ENCODE results near the gene DPP4.

The DPP4 gene

DNA sequence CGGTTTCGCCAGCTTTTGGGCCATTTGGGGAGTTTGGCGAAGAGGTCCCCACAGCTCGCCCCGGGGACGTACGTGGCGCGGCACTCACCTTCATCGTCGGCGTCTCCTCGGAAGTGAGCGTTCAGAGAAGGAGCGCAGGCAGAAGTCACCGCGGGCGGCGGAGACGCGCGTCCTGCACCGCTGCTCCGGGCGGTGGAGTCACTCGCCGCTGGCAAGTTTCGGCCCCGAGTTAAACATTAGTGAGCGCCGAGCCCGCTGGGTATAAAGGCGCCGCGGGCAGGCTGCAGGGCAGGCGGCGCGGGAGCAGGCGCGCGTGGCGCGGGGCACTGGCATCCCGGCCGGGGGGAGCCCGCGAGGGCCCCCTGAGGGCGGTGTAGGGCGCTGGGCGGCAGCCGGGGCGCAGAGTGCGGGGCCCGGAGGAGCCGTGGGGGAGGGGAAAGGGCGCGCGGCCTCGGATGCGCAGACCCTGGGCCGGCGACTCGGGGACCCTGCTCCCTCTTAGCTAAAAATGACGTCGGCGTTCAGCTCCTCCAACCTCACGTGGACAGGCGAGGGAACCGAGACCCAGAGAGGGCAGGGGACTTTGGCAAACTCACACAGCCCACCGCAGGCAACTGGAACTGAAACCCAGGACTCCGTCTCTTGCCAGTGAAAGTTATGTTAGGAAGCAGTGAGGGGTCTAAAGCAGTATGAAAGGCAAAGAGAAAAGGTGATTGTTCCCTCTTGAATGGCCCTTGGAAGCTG, at the start of gene DPP4:
Gene DPP4 (minus strand): TSS at position 328 of the 744 bp plus-strand sequence. CDS start 234 bp downstream, at position 94.
- Histone ChIP-seq H3K27me3 (ENCODE audit: control insufficient read depth in 2 of 2, insufficient read depth in 2 of 2, low read length in 2 of 2) (peaks cover 0 to 2% of the 10 kb centered on the region in 2 donors), H3K4me1 (ENCODE audit: control insufficient read depth in 2 of 2, insufficient read depth in 2 of 2, low read length in 2 of 2) (peaks cover 8 to 12% of the 10 kb centered on the region in 2 donors), H3K4me3 (ENCODE audit: low read length in 2 of 2) (peak within 1 kb of the TSS; percentile 73 to 85), H3K9ac (ENCODE audit: low read depth in 1 of 2, low read length in 2 of 2) (peak within 1 kb of the TSS; percentile 56 to 73), H3K9me3 (ENCODE audit: control insufficient read depth in 2 of 2, low read length in 2 of 2) (no peaks in the 10 kb centered on the region), H3K36me3 (ENCODE audit: control insufficient read depth in 2 of 2, insufficient read depth in 2 of 2, low read length in 2 of 2) (no peaks in the 10 kb centered on the region), H3K27ac (ENCODE audit: low read depth in 2 of 2, low read length in 2 of 2) (peak within 1 kb of the TSS; percentile 35 to 49)

DNA sequence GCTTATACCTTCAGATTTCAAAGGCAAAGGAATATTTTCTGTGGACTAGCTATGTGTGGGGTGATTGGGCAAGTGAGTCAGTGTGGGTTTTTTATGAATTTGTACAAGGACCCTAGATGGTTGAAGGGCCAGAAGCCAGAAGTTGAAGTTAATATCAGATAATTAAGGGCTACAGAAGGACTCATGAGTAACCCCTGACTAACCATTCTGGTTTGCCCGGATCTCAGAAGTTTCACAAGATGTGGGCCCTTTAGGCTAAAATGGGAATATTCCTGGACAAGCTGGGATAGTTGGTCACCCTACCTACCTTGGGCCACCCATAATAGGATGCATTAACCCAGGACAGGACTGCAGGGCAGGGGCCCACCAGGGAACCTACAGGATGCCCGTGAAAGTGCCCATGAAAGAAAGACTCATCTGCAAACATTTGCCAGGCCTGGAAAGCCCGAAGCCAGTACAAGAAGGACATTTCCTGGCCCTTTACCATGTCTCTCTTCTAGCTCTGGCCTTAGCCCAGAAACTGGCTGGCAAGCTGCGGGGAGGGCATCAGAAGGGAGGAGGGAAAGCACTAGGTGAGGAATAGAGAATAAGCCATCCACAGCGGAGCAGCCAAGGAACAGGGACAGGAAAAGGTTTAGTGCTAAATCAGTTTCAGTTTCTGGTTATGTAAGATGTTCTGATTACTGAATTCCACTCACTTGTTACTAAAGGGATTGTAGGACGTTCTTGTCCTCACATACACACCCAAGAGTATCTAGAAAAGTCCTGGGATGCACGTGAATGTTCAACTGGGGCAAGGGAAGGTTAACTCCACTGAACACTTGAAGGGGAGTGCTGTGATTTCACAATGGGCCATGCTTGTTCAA, 44.4 kb upstream of the DPP4 start:
- Histone ChIP-seq H3K9me3 (ENCODE audit: control insufficient read depth in 2 of 2, low read length in 2 of 2) (no peaks in the 10 kb centered on the region), H3K4me3 (ENCODE audit: low read length in 2 of 2) (no peak overlapping the region), H3K4me1 (ENCODE audit: control insufficient read depth in 2 of 2, insufficient read depth in 2 of 2, low read length in 2 of 2) (no peaks in the 10 kb centered on the region), H3K27me3 (ENCODE audit: control insufficient read depth in 2 of 2, insufficient read depth in 2 of 2, low read length in 2 of 2) (no peaks in the 10 kb centered on the region), H3K27ac (ENCODE audit: low read depth in 2 of 2, low read length in 2 of 2) (no peak overlapping the region), H3K36me3 (ENCODE audit: control insufficient read depth in 2 of 2, insufficient read depth in 2 of 2, low read length in 2 of 2) (no peaks in the 10 kb centered on the region), H3K9ac (ENCODE audit: low read depth in 1 of 2, low read length in 2 of 2) (no peak overlapping the region)

DNA sequence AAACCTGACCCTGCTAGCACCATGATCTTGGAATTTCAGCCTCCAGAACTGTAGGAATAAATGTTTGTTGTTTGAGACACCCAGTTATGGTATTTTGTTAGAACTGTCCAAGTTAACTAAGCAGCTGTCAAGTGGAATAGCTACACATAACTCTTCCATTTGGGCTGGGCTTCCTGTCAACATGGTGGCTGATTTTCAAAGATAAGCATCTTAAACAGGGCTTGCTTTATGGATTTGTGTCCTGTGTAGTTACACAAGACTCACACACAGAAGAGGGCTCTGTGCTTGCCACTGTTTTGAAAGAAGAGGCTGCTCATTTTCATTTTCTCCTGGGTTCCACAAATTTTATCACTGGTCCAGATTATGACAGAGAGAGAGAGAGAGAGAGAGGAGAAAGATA, 42.3 kb upstream of the DPP4 start:
- H3K9ac ChIP-seq (ENCODE audit: low read depth in 1 of 2, low read length in 2 of 2): no peak overlapping the region
- no peak overlapping the region for H3K27ac ChIP-seq (ENCODE audit: low read depth in 2 of 2, low read length in 2 of 2)
- no peaks in the 10 kb centered on the region for H3K27me3 ChIP-seq (ENCODE audit: control insufficient read depth in 2 of 2, insufficient read depth in 2 of 2, low read length in 2 of 2)
- H3K4me3 ChIP-seq (ENCODE audit: low read length in 2 of 2): no peak overlapping the region
- H3K4me1 ChIP-seq (ENCODE audit: control insufficient read depth in 2 of 2, insufficient read depth in 2 of 2, low read length in 2 of 2): no peaks in the 10 kb centered on the region
- no peaks in the 10 kb centered on the region for H3K36me3 ChIP-seq (ENCODE audit: control insufficient read depth in 2 of 2, insufficient read depth in 2 of 2, low read length in 2 of 2)
- no peaks in the 10 kb centered on the region for H3K9me3 ChIP-seq (ENCODE audit: control insufficient read depth in 2 of 2, low read length in 2 of 2)

DNA sequence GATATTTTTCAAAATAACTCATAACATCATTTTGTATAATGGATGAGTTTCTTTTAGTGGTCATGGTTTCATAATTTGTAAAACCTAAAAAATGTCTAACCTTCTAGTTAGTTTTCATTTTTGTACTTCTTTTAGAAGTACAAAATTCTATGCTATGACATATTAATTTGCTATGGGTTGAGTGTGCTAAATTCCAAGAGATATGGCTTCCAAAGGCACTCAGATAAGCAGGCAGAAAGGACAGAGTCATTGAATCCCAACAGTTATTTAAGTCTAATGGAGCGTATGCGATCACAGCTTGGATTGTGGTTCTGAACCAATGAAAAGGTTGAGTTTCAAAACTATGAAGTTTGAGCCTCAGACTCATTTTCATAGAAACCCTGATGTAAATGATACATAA, 41.1 kb upstream of the DPP4 start:
- no peak overlapping the region for H3K27ac ChIP-seq (ENCODE audit: low read depth in 2 of 2, low read length in 2 of 2)
- H3K27me3 ChIP-seq (ENCODE audit: control insufficient read depth in 2 of 2, insufficient read depth in 2 of 2, low read length in 2 of 2): no peaks in the 10 kb centered on the region
- no peaks in the 10 kb centered on the region for H3K4me1 ChIP-seq (ENCODE audit: control insufficient read depth in 2 of 2, insufficient read depth in 2 of 2, low read length in 2 of 2)
- H3K36me3 ChIP-seq (ENCODE audit: control insufficient read depth in 2 of 2, insufficient read depth in 2 of 2, low read length in 2 of 2): no peaks in the 10 kb centered on the region
- H3K9me3 ChIP-seq (ENCODE audit: control insufficient read depth in 2 of 2, low read length in 2 of 2): no peaks in the 10 kb centered on the region
- H3K9ac ChIP-seq (ENCODE audit: low read depth in 1 of 2, low read length in 2 of 2): no peak overlapping the region
- no peak overlapping the region for H3K4me3 ChIP-seq (ENCODE audit: low read length in 2 of 2)

DNA sequence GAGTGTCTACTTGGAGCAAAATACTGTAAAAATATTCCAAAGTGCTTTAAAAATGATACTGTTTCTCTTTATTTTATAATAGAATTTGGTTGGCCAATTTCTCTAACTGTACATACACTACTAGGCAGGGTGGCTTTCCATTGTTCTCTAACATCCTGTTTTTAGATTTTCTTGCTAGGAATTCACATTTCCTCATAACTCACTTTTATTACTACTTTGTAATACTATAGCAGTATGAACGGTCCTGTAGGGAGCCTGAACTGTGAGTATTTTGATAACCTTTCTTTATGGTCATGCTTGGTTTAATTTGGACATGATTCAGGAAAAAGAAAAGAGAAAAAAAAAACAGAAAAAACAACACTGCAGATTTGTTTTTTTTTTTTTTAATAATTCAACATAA, 40.3 kb upstream of the DPP4 start:
- Histone ChIP-seq H3K9me3 (ENCODE audit: control insufficient read depth in 2 of 2, low read length in 2 of 2) (no peaks in the 10 kb centered on the region), H3K27me3 (ENCODE audit: control insufficient read depth in 2 of 2, insufficient read depth in 2 of 2, low read length in 2 of 2) (no peaks in the 10 kb centered on the region), H3K4me1 (ENCODE audit: control insufficient read depth in 2 of 2, insufficient read depth in 2 of 2, low read length in 2 of 2) (no peaks in the 10 kb centered on the region), H3K4me3 (ENCODE audit: low read length in 2 of 2) (no peak overlapping the region), H3K36me3 (ENCODE audit: control insufficient read depth in 2 of 2, insufficient read depth in 2 of 2, low read length in 2 of 2) (no peaks in the 10 kb centered on the region), H3K27ac (ENCODE audit: low read depth in 2 of 2, low read length in 2 of 2) (no peak overlapping the region), H3K9ac (ENCODE audit: low read depth in 1 of 2, low read length in 2 of 2) (no peak overlapping the region)

DNA sequence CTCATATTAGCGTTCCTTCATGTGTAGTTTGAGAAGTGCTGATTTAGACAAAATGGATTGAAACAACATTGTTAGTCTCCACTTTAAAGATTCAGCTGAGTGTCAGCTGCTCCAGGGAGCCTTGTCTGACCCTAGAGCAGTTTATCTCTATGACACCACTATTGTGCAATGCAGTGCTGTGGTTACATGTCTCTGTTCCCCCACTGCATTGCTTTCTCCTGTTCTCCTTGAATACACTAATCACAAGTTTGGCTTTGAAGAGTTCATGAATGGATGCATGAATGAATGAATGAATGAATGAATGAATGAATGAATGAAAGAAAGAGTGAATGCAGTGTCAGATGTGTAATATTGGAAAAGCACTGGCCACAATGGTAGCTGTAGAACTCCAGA, 39.8 kb upstream of the DPP4 start:
- H3K36me3 ChIP-seq (ENCODE audit: control insufficient read depth in 2 of 2, insufficient read depth in 2 of 2, low read length in 2 of 2): no peaks in the 10 kb centered on the region
- H3K4me3 ChIP-seq (ENCODE audit: low read length in 2 of 2): no peak overlapping the region
- no peaks in the 10 kb centered on the region for H3K9me3 ChIP-seq (ENCODE audit: control insufficient read depth in 2 of 2, low read length in 2 of 2)
- H3K4me1 ChIP-seq (ENCODE audit: control insufficient read depth in 2 of 2, insufficient read depth in 2 of 2, low read length in 2 of 2): no peaks in the 10 kb centered on the region
- no peak overlapping the region for H3K9ac ChIP-seq (ENCODE audit: low read depth in 1 of 2, low read length in 2 of 2)
- H3K27me3 ChIP-seq (ENCODE audit: control insufficient read depth in 2 of 2, insufficient read depth in 2 of 2, low read length in 2 of 2): no peaks in the 10 kb centered on the region
- H3K27ac ChIP-seq (ENCODE audit: low read depth in 2 of 2, low read length in 2 of 2): no peak overlapping the region

DNA sequence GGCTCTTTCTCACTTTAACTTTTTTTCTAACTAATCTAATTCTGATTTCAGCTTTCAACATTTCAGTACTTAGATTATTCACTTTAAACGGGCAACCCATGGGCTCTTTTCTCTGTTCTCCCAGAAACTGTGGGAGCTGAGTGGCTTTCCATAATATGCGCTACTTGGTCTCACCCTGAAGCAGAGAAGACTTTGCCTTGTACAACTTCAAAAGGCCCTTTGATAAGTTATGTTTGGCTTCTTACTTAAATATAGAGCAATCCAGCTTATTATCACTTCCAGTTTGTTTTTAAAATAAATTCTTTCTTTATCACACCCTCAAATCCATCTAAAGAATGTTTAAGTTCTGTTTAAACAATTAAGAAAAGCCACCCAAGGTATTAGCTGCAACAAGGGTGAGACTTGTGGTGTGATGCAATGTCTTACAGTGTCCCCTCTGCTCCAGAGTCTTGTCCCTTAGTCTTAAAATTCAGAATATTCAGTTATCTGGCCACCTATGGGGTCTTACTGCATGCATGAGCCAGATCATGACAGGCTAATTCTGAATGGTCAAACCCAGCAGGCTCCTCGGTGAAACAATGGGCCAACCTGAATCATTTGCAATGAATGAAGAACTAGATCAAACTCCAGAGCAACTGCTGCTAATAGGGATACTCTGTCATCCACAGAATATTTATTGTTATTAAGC, 39.2 kb upstream of the DPP4 start:
- Histone ChIP-seq H3K9ac (ENCODE audit: low read depth in 1 of 2, low read length in 2 of 2) (no peak overlapping the region), H3K4me3 (ENCODE audit: low read length in 2 of 2) (no peak overlapping the region), H3K27me3 (ENCODE audit: control insufficient read depth in 2 of 2, insufficient read depth in 2 of 2, low read length in 2 of 2) (no peaks in the 10 kb centered on the region), H3K36me3 (ENCODE audit: control insufficient read depth in 2 of 2, insufficient read depth in 2 of 2, low read length in 2 of 2) (no peaks in the 10 kb centered on the region), H3K27ac (ENCODE audit: low read depth in 2 of 2, low read length in 2 of 2) (no peak overlapping the region), H3K9me3 (ENCODE audit: control insufficient read depth in 2 of 2, low read length in 2 of 2) (no peaks in the 10 kb centered on the region), H3K4me1 (ENCODE audit: control insufficient read depth in 2 of 2, insufficient read depth in 2 of 2, low read length in 2 of 2) (peaks cover 0 to under 1% of the 10 kb centered on the region in 2 donors)

DNA sequence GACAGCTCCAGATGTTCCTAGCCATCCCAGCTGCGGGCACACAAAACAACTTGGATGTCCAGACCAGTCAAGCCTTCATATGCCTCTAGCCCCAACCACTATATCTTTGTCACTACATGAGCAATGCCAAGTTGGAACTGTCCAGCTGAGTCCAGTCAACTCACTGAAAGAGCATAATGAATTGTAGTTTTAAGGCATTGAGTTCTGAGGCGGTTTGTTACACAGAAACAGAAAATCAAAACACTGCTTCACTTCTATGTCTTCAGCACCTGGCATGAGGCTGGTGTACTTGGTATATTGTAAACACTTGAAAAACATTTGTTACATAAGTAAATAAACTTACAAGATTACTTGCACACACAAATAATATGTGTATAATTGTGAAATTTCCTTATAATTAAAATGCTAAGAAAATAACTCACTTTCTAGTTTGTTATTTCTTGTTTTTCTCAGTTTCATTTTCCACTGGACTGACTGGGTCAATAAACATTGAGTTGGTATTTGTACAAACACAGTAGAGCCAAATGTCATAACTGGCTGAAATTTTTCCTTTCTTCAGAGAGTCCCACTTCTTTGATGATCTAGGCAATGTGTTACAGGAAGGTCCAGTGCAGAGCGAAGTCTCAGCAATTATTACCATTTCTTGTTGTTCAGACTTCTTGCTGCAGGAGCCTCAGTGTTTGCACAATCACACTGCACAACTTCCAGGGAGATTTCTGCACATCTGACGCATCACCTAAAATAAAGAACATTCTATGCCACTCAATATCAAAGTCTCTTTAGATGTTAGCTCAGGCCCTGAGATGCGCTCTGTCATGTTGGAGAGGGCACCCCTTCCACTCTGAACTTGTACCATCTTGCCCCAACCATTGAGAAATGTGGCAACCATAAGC, 38.2 kb upstream of the DPP4 start:
- H3K9me3 ChIP-seq (ENCODE audit: control insufficient read depth in 2 of 2, low read length in 2 of 2): no peaks in the 10 kb centered on the region
- no peak overlapping the region for H3K27ac ChIP-seq (ENCODE audit: low read depth in 2 of 2, low read length in 2 of 2)
- no peaks in the 10 kb centered on the region for H3K36me3 ChIP-seq (ENCODE audit: control insufficient read depth in 2 of 2, insufficient read depth in 2 of 2, low read length in 2 of 2)
- H3K4me3 ChIP-seq (ENCODE audit: low read length in 2 of 2): no peak overlapping the region
- H3K27me3 ChIP-seq (ENCODE audit: control insufficient read depth in 2 of 2, insufficient read depth in 2 of 2, low read length in 2 of 2): no peaks in the 10 kb centered on the region
- peaks cover 0 to 4% of the 10 kb centered on the region in 2 donors for H3K4me1 ChIP-seq (ENCODE audit: control insufficient read depth in 2 of 2, insufficient read depth in 2 of 2, low read length in 2 of 2)
- H3K9ac ChIP-seq (ENCODE audit: low read depth in 1 of 2, low read length in 2 of 2): no peak overlapping the region

DNA sequence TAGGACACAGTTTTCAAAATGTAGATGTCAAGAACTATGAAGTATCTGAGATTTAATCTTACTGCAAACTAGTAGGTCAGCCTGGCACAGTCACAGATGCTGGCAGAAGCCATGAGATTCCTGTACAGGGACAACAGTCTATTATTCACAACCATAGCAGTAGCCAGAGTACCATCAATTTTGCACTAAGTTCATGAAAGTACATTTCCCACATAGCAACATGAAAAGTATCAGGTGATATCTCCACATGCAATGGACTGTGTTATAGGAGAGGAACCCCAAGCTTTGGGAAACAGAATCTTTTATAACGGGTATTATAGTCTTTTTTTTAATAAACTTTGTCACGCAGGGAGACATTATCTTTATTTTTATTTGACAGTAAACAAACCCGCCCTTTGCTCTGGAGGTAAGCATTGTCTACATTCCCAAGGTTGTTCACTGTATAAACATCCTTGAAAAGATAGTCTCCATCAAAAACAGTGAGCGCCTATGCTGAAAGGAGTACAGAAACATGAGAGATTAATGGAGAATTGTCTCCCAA, 33.4 kb upstream of the DPP4 start:
- Histone ChIP-seq H3K9ac (ENCODE audit: low read depth in 1 of 2, low read length in 2 of 2) (no peak overlapping the region), H3K27me3 (ENCODE audit: control insufficient read depth in 2 of 2, insufficient read depth in 2 of 2, low read length in 2 of 2) (no peaks in the 10 kb centered on the region), H3K4me3 (ENCODE audit: low read length in 2 of 2) (no peak overlapping the region), H3K9me3 (ENCODE audit: control insufficient read depth in 2 of 2, low read length in 2 of 2) (no peaks in the 10 kb centered on the region), H3K36me3 (ENCODE audit: control insufficient read depth in 2 of 2, insufficient read depth in 2 of 2, low read length in 2 of 2) (no peaks in the 10 kb centered on the region), H3K4me1 (ENCODE audit: control insufficient read depth in 2 of 2, insufficient read depth in 2 of 2, low read length in 2 of 2) (peaks cover 0 to 4% of the 10 kb centered on the region in 2 donors), H3K27ac (ENCODE audit: low read depth in 2 of 2, low read length in 2 of 2) (no peak overlapping the region)
